GM12878 (cell line): ENCODE measurements around the gene CACNA1H.

Experiments used
- EGR1 ChIP-seq, 2 experiments: IDR thresholded peaks; 1 replicate in 1 of 2; 2 replicates in 1 of 2; pipeline ENCODE4 v1.6.1; 2011 to 2012; ENCODE audit warnings: low read depth in 2 of 2, low read length in 2 of 2, borderline replicate concordance in 1 of 2, mild to moderate bottlenecking in 1 of 2, moderate library complexity in 1 of 2
- EZH2 ChIP-seq: IDR thresholded peaks from 2 replicates; pipeline ENCODE4 v1.6.1; 2012; ENCODE audit warnings: low read depth, mild to moderate bottlenecking, control low read depth, inconsistent platforms, low read length, borderline replicate concordance; ENCODE audit not compliant: control insufficient read depth
- NFYB ChIP-seq: IDR thresholded peaks from 2 replicates; pipeline ENCODE4 v1.6.1; 2011; ENCODE audit warnings: low read depth, mild to moderate bottlenecking, low read length, improper control_type of control experiment, moderate library complexity; ENCODE audit not compliant: insufficient read depth
- TF ChIP-seq, protein P1 (sequence below), 3 experiments: IDR thresholded peaks in 2 of 3; conservative IDR thresholded peaks in 1 of 3; 2 replicates each; pipeline ENCODE4 v1.5.1; 2011; ENCODE audit warnings: low read depth in 3 of 3, low read length in 3 of 3, mild to moderate bottlenecking in 3 of 3, control low read depth in 2 of 3, moderate library complexity in 2 of 3, inconsistent platforms in 1 of 3, mixed read lengths in 1 of 3; ENCODE audit not compliant: control insufficient read depth in 2 of 3, insufficient read depth in 1 of 3; ENCODE audit errors: extremely low read depth in 1 of 3

DNA sequence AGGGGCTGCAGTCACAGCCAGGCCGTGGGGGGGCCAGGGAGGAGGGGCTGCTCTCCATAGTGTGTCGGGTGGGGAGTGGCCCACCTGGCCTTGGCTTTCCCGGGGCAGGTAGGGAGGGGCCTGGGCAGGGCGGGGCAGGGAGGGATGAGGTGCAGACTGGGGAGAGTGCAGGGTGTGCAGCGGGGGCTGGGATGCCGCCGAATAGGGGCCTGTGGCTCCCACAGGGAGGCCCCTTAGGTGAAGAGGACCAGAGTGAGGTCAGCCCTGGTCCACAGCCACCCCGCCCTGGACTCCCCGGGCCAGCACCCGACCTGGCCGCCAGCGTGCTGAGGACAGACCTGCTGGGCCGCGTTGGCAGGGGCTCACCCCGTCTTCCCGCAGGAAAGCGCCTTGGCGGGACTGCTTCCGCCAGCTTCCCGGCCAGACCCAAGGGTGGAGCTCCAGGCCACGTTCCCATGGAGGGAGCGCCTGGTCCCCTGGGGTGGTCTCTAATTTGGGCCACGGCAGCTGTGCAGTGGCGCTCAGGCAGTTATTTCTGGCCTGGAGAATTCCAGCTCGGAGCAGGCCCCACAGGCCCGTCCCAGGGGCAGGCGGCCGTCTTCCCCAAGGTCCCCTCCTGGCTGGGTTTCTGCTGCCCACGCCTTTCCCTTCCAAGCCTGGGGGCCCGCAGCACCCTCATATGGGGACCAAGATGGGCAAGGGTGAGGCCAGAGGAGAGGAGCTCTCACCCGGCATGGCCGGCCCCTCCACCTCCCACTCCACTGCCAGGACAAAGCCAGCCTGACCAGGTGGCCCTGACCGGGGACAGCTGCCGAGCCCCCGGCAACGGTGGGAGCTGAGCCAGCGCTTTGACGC is 27.9 kb downstream of the CACNA1H start:
- TF ChIP-seq EGR1 (IDR thresholded peaks at IDR 0.05; ENCODE audit: borderline replicate concordance in 1 of 2, low read depth in 2 of 2, low read length in 2 of 2) (no peak), EZH2 (no peak), NFYB (no peak)
- TF ChIP-seq, protein P1, sequence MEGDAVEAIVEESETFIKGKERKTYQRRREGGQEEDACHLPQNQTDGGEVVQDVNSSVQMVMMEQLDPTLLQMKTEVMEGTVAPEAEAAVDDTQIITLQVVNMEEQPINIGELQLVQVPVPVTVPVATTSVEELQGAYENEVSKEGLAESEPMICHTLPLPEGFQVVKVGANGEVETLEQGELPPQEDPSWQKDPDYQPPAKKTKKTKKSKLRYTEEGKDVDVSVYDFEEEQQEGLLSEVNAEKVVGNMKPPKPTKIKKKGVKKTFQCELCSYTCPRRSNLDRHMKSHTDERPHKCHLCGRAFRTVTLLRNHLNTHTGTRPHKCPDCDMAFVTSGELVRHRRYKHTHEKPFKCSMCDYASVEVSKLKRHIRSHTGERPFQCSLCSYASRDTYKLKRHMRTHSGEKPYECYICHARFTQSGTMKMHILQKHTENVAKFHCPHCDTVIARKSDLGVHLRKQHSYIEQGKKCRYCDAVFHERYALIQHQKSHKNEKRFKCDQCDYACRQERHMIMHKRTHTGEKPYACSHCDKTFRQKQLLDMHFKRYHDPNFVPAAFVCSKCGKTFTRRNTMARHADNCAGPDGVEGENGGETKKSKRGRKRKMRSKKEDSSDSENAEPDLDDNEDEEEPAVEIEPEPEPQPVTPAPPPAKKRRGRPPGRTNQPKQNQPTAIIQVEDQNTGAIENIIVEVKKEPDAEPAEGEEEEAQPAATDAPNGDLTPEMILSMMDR (IDR thresholded peaks at IDR 0.05 in 2 of 3, conservative IDR thresholded peaks at IDR 0.05 in 1 of 3; ENCODE audit: control insufficient read depth in 2 of 3, extremely low read depth in 1 of 3, insufficient read depth in 1 of 3, low read depth in 3 of 3, low read length in 3 of 3): no peak
